Effector CD4-positive, alpha-beta T cell (primary cell): ENCODE measurements around the gene PYURF. TPM values are rescaled to one million over a fixed set of nuclear protein-coding genes. Genes with fewer than 3 reads are reported as not detected.
A peak's percentile ranks its signal among the peaks of the same experiment; 100 is the strongest.

Experiments used
- DNase-seq: peaks from one replicate; pipeline ENCODE4 v3.0.0-alpha.2; 2020
- total RNA-seq: gene quantifications from one replicate; lab custom pipeline; 2026; lab: John Stamatoyannopoulos, UW

The PYURF gene, protein sequence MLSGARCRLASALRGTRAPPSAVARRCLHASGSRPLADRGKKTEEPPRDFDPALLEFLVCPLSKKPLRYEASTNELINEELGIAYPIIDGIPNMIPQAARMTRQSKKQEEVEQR
- total RNA-seq = not detected

DNA sequence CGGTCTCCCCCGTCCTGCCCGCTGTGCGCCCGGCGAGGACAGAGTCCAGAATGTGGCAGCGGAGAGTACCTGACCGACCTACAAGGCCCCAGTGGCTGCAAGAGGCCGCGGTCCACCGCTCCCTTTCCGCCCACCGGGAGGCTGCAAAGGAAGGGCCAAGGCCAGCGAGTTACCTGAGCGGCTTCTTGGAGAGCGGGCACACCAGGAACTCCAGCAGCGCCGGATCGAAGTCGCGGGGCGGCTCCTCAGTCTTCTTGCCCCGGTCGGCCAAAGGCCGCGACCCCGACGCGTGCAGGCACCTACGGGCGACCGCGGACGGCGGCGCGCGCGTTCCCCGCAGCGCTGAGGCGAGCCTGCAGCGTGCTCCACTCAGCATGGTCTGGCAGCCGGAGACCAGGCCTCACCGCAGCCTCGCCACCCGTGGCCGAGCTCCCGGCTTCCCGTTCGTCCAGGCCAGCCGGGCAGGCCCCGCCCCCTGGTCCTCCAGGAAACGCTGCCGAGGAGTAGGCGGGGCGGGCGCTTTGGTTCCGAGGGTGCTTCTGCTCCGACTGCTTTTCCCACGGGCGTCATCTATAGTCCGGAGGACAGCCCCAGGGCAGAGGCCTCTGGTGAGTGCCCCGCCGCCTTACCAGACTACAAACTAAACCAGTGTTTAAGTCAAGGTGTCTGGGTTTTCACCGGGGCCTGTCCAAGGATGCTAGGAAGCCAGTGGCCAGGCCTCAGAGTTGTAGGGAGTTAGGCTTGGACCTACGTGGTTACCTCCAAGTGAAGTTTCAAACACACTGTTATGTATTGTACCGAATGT, at the start of gene PYURF:
TSS of gene PYURF (minus strand) at position 452 of the 805 bp plus-strand sequence. CDS start at position 376, 76 bp downstream.
- peak; percentile 58 for DNase-seq

DNA sequence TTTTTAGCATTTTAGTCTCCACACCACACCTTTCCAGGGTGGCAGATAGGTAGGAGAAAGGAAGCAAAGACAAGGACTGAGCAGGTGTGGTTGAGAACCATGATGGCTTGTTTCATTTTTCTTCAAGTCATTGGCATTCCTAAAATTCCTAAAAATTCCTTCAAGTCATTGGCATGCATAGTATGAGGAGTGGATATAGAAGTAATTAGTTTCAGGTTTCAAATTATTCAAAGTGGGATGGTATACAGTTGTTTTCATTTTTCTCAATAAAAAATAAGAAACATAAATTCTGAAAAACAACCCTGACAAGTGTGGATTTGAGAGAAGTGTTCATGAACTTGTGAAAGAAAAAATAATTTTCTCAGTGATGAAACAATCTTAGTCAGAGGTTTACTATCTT, 46.4 kb upstream of the PYURF start:
- DNase-seq = no peak

DNA sequence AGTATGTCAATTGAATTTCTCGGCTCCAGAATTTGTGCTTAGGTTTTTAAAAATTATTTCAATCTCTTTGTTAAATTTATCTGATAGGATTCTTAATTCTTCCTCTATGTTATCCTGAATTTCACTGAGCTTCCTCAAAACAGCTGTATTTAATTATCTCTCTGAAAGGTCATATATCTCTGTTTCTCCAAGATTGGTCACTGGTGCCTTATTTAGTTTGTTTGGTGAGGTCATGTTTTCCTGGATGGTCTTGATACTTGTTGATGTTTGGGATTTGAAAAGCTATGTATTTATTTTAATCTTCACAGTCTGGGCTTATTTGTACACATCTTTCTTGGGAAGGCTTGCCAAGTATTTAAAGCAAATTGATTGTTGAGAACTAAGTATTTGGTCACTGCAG, 44.0 kb upstream of the PYURF start:
- no peak for DNase-seq

DNA sequence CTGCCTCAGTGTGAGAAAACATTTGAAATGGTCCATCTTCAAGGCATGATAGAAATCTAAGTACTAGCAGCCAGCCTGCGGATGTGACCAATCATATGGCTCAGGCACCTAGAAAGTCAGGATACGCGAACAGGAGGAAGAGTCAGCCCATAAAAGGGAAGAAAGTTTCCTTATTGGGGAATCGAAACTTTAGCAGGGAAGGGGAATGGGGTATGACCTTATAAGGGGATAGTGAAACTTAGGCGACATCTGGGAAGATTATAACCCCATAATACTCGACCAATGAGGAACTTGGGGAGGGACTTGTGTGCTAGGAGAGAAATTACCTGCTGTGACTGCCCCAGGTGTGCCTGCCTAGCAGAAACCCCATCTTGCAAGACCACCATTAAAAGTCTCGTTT, 26.2 kb upstream of the PYURF start:
- no peak for DNase-seq

DNA sequence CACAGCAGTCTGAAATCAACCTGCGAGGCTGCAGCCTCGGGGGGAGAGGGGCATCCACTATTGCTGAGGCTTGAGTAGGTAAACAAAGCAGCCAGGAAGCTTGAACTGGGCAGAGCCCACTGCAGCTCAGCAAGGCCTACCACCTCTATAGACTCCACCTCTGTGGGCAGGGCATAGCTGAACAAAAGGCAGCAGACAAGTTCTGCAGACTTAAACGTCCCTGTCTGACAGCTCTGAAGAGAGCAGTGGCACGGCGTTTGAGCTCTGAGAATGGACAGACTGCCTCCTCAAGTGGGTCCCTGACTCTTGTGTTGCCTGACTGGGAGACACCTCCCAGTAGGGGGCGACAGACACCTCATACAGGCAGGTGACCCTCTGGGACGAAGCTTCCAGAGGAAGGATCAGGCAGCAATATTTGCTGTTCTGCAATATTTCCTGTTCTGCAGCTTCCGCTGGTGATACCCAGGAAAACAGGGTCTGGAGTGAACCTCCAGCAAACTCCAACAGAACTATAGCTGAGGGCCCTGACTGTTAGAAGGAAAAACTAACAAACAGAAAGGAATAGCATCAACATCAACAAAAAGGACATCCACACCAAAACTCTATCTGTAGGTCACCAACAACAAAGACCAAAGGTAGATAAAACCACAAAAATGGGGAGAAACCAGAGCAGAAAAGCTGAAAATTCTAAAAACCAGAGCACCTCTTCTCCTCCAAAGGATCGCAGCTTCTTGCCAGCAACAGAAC, 15.9 kb upstream of the PYURF start:
- peak; percentile 67 for DNase-seq

DNA sequence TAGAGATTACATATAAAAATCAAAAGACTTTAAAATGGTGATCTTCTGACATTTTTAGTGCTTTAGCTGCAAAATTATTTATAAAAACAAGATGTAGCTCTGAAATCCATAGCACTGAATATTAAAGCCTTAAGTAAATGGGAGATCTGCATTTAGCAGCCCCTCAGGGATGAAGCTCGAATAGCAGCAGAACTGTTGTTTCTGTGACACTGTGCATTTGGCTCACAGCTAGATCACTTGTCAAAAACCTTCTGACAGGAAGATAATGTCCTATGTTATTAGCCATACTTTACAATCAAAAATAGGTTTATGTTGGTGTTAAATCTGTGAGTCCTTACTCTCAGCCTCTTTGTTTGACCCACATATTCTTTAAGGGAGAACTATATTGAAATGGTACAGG, 14.1 kb upstream of the PYURF start:
- DNase-seq = no peak

DNA sequence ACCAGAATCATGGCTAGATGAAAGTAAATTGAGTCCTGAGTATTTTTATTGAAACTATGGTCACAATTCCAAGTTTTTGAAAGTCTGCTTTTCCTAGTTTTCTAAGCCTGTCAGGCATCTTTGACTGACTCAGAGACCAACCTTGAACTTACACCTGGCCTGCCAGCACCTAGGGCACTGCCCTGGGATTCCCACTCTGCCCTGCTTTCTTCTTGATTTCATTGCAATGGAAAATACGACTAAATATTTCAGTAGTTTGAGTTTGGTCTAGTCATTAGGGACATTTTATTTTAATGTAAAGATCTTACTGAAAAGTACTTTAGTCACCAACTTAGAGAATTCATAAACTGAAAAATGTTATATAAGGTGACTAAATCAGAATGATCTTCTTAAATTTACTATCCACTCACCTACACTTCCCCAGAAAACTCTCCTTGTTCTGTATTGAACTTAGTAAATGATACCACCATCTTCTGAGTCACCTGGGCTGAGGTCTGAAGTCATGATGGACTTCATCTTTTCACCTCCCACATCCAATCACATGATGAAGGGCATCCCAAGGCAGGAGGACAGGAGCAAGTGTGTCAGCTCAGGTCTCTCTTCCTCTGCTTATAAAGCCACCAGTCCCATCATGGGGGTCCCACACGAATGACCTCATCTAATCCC, 11.6 kb upstream of the PYURF start:
- no peak for DNase-seq

DNA sequence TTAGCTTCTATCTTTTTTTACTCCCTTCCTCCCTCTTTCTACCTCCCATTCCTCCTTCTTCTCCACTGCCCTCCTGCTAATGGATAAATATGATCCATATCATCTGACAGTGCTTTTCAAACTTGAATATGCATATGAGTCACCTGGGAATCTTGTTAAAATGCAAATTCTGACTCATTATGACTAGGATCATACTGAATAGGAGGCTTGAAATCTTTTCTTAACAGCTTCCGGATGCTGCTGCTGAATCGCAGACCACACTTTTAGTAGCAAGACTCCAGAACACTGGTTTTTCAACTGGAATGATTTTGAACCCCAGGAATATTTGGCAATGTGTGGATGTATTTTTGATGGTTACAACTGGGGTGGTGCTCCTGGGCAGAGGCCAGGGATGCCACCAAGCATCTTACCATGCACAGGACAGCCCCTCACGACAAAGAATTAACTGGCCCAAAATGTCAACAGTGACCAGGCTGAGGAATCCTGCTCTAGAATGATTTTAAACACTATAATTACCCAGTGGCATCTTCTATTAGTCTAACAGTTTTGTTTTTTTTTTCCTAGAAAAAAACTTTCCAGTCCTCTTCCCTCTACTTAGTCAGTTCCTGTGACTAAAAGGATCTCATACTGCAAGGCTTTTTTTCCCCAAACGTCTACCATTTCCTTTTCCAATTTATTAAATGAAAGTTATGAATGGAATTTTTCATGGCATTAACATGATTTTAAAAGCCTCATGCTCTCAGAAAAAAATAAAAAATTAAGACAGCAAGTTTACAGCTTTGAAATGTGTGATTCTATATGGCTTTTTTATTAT, 10.6 kb upstream of the PYURF start:
- no peak for DNase-seq

DNA sequence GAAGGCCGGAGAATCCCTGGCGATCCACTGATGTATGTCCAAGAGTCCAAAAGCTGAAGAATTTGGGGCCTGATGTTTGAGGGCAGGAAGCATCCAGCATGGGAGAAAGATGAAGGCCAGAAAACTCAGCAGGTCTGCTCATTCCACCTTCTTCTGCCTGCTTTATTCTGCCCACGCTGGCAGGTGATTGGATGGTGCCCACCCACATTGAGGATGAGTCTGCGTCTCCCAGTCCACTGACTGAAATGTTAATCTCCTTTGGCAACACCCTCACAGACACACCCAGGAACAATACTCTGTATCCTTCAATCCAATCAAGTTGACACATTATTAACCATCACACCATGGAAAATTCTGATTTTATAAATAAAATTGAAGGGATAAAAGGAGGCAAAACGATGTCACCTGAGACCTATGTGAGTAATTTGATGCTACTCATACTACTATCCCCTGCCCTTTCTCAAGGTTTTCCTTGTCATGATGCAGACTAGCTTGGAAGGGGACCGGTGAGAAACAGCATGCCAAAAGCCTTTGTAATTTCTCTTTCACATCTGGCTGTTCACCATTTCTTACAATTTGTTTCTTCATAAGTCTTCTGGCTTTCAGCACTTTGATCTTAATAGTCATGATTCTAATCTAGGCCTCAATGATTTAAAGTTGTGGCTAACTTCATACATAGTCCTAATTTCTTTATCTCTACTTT, 9.7 kb upstream of the PYURF start:
- DNase-seq = no peak

DNA sequence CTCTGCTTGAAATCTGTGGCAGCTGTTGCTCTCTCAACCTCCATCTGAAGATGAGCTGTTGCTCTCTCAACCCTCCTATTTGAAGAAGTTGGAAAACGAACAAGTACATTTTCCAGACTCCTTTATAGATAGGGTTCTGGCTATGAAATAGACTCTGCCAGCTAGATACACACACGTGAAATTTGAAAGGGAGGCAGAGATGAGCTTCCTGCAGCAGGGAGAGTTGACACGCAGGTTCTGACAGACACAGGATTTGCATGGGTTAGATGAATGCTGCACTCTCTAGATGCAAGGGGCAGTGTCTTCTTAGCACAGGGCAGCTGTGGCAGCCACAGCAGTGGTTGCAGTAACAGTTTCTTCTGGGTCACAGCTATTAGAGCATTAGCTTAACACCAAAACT, 8.0 kb upstream of the PYURF start:
- DNase-seq = no peak

DNA sequence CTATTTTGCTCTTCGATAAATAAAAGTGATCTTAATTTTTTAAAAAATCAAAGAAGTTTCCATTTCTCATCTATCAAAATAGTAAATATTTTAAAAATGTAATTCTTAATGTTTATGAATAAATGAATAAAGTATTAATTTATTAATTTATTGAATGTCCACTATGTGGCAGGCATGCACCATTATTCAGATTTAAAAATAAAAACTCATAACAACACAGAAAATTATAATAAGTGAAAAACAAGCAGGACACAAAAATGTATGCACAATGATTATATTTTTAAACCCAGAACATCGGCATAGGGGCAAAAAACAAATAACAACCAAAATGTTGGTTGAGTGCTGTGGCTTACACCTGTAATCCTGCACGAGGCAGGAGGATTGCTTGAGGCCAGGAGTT, 5.3 kb upstream of the PYURF start:
- DNase-seq = no peak

DNA sequence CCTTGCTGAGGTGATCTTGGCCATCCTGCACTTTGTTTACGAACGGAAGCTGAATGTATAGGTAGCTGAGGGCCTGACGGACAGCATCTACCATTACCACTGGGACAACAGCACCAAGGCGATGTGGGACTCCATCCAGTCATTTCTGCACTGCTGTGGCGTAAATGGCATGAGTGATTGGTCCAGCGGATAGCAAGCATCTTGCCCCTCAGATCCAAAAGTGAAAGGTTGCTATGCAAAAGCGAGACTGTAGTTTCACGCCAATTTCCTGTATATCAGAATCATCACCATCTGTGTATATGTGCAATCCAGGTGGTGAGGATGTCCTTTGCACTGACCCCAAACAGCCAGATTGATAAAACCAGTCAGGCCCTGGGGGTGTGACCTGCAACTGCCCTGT, 4.2 kb upstream of the PYURF start:
- DNase-seq = no peak

DNA sequence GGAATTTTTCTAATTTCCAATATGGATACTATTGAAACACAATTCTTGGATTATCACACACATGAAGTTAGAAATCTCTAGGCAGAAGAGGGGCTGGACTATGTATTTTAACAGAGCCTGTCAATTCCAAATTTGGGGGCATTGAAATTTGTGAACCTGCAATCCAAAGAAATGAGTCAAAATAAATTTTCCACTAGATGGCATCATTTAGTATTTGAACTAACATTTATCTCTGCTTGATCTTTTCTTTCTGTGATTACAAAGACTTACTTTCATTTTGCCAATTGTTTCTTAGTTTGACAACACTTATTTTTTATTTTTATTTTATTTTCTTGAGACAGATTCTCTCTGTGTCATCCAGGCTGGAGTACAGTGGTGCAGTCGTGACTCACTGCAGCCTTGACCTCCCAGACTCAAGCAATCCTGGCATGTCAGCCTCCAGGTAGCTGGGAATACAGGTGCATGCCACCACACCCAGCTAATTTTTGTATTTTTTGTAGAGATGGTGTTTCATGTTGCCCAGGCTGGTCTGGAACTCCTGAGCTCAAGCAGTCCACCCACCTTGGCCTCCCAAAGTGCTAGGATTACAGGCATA, 2.7 kb upstream of the PYURF start:
- DNase-seq = no peak

DNA sequence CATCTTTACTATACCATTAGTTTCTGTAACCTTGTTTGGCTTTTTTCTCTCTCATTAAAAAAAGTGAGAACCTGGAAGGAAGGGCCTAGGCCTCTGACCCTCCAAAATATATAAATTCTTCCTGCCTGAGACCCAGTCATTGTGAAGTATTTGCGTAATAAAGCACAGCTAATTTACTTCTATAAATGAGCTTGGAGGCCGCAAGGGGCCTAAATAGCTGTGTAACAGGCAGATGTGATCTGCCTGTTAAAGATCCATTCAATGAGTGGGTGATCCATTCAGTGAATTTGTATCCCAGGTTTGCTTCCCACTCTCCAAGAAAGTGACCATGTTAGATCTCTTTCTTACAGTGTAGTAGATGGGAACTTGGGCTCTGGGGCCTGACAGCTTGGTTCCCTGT, 595 bp upstream of the PYURF start:
- DNase-seq = no peak

DNA sequence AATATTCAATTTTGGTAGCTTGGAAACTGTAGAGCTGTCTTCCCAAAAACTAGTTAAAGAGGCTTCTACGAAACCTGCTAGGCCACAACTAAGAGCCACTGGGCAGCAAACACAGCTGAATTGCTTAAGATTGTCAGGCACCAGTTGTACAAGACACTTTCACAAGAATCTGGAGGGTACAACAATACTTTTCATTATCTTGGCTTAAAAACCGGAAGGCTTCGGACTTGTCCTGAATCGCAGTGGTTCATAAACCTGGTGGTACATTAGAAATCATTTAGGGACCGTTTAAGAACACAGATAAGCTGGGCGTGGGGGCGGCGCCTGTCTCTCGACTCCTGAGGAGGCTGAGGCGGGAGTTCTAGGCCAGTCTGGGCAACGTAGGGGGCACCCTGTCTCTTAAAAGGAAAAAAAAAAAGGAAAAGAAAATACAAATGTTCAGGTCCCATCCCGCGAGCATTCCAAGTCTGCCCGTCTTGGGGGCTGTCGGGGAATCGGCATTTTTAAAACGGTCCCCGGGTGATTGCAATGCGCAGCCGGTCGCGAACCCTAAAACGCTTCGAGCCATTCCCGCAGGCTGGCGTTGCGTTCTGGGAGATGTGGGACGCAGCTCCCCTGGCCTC, 763 bp downstream of the PYURF start:
- DNase-seq = no peak

DNA sequence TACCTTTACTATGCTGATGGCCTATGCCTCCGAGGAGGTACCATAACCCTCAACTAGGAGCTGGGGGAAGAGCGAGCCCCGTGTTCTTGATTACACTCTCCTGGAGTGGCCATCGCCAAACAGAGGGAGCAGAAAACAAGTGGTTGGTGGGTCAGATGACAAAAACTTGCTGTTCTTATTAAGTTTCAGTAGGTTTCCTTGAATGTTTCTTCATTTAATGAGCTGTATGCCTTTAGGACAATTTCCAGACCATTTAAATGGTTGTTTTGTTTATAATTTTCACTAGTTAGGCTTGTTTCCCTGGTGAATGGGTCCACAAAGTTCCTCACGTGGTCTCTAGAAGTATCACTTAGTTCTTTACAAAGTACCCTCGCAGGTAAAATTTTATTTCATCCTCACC, 4.7 kb downstream of the PYURF start:
- DNase-seq = no peak

DNA sequence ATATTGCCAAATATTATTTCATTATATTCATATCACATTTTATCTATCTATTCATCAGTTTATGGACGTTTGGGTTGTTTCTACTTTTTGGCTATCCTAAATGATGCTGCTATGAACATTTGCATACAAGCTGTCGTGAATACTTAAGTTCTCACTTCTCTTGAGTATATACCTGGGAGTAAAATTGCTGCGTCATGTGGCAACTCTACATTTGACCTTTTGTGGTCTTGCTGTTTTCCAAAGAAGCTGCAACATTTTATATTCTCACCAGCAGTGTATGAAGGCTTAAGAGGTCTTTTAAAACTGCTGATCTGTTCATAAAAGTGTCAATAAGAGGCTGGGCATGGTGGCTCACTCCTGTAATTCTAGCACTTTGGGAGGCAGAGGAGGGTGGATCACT, 5.8 kb downstream of the PYURF start:
- no peak for DNase-seq

DNA sequence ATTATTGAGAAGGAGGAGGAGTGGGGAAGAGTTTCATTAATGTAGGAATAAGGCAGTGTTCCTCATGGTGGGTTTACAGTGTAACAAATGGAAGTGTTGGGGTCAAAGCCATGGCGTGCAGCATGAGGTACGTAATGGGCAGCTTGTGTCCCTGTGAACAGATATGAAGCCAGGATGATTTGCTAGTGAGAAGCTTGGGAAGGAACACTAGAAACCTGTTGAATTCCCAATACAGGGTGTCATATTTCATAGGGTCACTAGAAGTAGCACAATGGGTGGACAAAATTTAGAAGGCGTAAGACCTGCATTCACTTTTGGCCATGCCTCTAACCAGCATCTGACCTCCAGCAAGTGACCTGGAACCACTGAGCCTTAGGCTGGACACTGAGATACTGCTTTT, 6.8 kb downstream of the PYURF start:
- DNase-seq = no peak

DNA sequence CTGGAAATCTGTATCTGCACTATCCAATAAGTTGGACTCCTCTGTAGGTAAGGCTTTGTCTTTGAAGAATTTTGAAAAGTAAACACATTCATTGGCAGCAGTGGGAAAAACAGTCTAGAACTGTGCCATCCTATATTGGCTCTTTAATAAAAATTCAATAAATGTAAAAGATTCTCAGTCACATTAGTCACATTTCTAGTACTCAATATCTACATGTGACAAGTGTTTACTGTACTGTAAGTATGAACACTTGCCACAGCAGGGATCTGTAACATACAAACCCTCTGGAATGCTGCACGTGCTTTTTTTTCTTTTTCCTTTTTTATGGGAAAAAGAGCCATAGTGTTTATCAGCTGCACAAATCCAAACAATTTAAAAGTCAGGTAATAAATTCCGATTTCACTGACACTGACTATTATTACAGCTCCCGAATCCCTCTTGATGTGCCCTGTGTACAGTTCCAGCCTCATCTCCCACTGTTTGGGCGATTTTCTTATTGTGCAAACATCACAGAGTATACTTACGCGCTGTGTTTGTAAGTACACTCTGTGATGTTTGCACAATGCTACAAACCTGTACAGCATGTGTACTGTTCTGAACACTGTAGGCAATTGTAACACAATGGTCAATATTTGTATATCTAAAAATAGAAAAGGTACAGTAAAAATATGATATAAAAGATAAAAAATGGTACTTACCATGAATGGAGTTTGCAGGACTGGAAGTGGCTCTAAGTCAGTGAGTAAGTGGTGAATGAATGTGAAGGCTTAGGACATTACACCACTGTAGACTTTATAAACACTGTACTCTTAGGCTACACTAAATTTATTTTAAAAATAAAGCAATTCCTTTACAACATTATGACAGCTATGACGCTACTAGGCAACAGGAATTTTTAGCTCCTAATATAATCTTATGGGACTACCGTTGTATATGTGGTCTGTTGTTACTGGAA, 8.7 kb downstream of the PYURF start:
- no peak for DNase-seq

DNA sequence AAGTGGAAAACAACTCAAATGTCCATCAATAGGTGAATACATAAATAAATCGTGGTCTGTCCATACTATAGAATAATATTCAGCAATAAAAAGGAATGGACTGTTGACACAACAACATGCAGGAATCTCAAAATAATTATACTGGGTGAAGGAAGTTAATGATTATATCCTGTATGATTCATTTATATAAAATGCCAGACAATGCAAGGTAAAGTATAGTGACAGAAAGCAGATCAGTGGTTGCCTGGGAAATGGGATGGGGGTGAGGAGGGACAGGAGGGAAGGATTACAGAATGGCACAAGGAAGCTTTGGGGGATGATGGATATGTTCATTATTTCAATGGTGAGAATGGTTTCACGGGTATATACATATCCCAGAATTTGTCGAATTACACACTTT, 12.3 kb downstream of the PYURF start:
- no peak for DNase-seq
